HG02840 (cell line): ENCODE data around the gene TRIM44.
A peak's percentile ranks its signal among the peaks of the same experiment; 100 is the strongest.

ENCODE experiments used
- ATAC-seq: cut with Tn5 transposase; IDR thresholded peaks from one replicate; pipeline ENCODE4 v1.9.1; 2021; ENCODE audit warnings: mild to moderate bottlenecking, moderate library complexity, moderate number of reproducible peaks; ENCODE audit not compliant: unreplicated experiment, low FRiP score

TRIM44 gene

GRCh38 chr11:35784699-35785098 is 122.1 kb downstream of the TRIM44 start:
- no peak for ATAC-seq

- peak; percentile 46 for ATAC-seq
Observed at GRCh38 chr11:35785287-35786167, 123.0 kb downstream of the TRIM44 start.

- ATAC-seq = no peak
Observed at GRCh38 chr11:35786188-35786587, 123.6 kb downstream of the TRIM44 start.

GRCh38 chr11:35787013-35787504 is 124.5 kb downstream of the TRIM44 start:
- ATAC-seq = no peak

- no peak for ATAC-seq
Observed at GRCh38 chr11:35787626-35788025, 125.1 kb downstream of the TRIM44 start.

- no peak for ATAC-seq
Observed at GRCh38 chr11:35791088-35791958, 128.7 kb downstream of the TRIM44 start.

- no peak for ATAC-seq
Observed at GRCh38 chr11:35792148-35792845, 129.7 kb downstream of the TRIM44 start.

- no peak for ATAC-seq
Observed at GRCh38 chr11:35792846-35793192, 130.2 kb downstream of the TRIM44 start.

GRCh38 chr11:35794333-35794732 is 131.8 kb downstream of the TRIM44 start:
- no peak for ATAC-seq

GRCh38 chr11:35794850-35795249 is 132.3 kb downstream of the TRIM44 start:
- ATAC-seq = no peak

- ATAC-seq = no peak
Observed at GRCh38 chr11:35796562-35796961, 134.0 kb downstream of the TRIM44 start.

- no peak for ATAC-seq
Observed at GRCh38 chr11:35798423-35798822, 135.8 kb downstream of the TRIM44 start.

- ATAC-seq = no peak
Observed at GRCh38 chr11:35798983-35799382, 136.4 kb downstream of the TRIM44 start.

- no peak for ATAC-seq
Observed at GRCh38 chr11:35799655-35800054, 137.1 kb downstream of the TRIM44 start.

GRCh38 chr11:35800970-35801953 is 138.7 kb downstream of the TRIM44 start:
- no peak for ATAC-seq

GRCh38 chr11:35802221-35802620 is 139.6 kb downstream of the TRIM44 start:
- no peak for ATAC-seq

GRCh38 chr11:35802672-35803071 is 140.1 kb downstream of the TRIM44 start:
- ATAC-seq = no peak

GRCh38 chr11:35803115-35803514 is 140.5 kb downstream of the TRIM44 start:
- no peak for ATAC-seq

- no peak for ATAC-seq
Observed at GRCh38 chr11:35804451-35805040, 142.0 kb downstream of the TRIM44 start.
